Measurements from ENCODE around the gene EARS2.

EARS2 gene

DNA sequence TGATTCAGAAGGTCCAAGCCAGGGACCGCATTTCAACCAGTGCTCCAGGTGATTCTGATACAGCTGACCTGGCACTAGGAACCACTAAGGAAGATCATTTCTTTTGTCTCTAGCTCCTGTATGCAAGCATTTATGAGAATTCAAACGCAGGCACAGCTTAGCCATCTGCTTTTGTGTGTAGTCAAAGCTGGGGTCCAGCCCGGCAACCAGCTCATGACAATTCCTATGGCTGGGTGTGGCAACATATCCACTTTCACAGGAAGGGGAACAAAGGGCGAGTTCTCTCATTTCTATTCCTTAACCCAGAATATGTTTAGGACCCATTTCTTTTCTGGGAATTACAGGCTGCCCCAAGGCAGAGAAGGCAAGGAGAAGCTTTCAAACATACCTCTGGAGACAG, 76.9 kb downstream of the EARS2 start:
- DNase-seq (ENCODE audit: low read depth): no peak

DNA sequence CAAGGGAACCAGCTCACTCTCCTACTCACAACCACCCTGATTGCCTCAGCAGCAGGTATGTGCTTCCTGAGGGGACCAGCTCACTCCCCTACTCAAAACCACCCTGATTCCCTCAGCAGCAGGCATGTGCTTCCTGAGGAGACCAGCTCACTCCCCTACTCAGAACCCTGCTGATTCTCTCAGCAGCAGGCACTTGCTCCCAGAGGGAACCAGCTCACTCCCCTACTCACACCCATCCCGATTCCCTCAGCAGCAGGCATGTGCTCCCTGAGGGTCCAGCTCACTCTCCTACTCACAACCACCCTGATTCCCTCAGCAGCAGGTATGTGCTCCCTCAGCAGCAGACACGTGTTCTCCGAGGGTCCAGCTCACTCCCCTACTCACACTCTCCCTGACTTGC, 78.0 kb downstream of the EARS2 start:
- no peak for DNase-seq (ENCODE audit: low read depth)

DNA sequence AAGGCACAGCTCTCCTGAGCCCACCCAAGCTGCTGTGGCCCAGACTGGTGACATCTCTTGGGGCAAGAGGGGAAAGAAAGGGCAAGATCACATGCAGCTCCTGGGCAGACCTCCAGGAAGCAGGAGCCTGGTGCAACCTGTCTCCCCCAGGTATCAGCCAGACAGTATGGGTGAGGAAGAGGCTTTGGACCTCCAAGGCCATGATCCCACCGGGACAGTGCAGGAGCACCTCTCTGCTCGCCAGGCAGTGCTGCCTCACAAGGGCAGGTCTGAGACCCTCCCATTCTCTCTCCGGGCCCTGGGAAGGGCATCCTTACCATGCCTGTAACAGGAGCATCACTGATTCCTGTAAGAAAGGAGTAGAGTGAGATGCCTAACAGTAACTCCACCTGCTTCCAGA, 78.6 kb downstream of the EARS2 start:
- DNase-seq (ENCODE audit: low read depth): no peak

DNA sequence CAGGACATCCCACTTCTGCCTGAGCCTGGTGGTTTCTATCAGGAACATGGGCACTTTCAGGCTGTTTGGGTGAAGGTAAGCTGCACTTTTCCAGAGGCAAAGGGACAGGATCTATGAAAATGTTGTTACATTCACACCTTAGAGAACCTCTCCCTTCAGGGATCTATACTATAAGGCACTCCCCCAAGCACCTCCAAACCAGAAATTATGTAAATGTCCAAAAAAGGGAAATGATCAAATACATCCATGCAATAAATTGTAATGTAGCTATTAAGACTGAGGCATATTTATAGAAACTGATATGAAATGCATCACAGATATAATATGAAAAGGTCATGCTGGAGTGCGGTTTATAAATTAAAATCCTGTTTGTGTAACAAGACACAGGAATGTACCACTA, 80.9 kb downstream of the EARS2 start:
- DNase-seq (ENCODE audit: low read depth): no peak

Data from T follicular helper cell (primary cell).